ENCODE results near the gene PRIMPOL. TPM values are rescaled to one million over a fixed set of nuclear protein-coding genes. Genes with fewer than 3 reads are reported as not detected.
A peak's percentile ranks its signal among the peaks of the same experiment; 100 is the strongest.
"Not testable (repeated sequence)": the region's sequence is repeated elsewhere in the genome, so short reads cannot be mapped to it uniquely, and the experiment has no call there.

The PRIMPOL gene
- total RNA-seq (16.5 and 30.1 TPM in 2 replicates), polyA plus RNA-seq (18.5 and 24.7 TPM in 2 replicates)

- Histone ChIP-seq H3K27me3 (no peaks in the 10 kb centered on the region), H3K27ac (peak within 1 kb of the TSS; percentile 93), H3K4me3 (peak within 1 kb of the TSS; percentile 97), H3K36me3 (no peaks in the 10 kb centered on the region), H3K4me1 (ENCODE audit: low read depth) (peaks cover 21% of the 10 kb centered on the region), H3K9me3 (ENCODE audit: low read depth) (no peaks in the 10 kb centered on the region)
- peak; percentile 32 for TF ChIP-seq CTCF (IDR thresholded peaks at IDR 0.05; ENCODE audit: low read depth, low read length)
- DNase-seq (ENCODE audit: low read depth in 1 of 2, low spot score in 1 of 2) = peak; percentile 96 to 98
Observed at GRCh38 chr4:184649026-184649970, at the start of gene PRIMPOL, which contains the start of gene CASP3. TSS of gene PRIMPOL (plus strand) at chr4:184649738. CDS start at chr4:184657141, 7,403 bp downstream. TSS of gene CASP3 (minus strand) at chr4:184649447. CDS start at chr4:184638453, 10,994 bp downstream.

- DNase-seq (ENCODE audit: low read depth in 1 of 2, low spot score in 1 of 2); H3K9me3 ChIP-seq (ENCODE audit: low read depth); H3K36me3 ChIP-seq; H3K27ac ChIP-seq; H3K4me3 ChIP-seq; H3K27me3 ChIP-seq: not testable (repeated sequence)
- peaks cover 10% of the 10 kb centered on the region for H3K4me1 ChIP-seq (ENCODE audit: low read depth)
Observed at GRCh38 chr4:184600982-184601381, 48.6 kb upstream of the PRIMPOL start.

- not testable (repeated sequence) for H3K36me3 ChIP-seq; H3K27ac ChIP-seq; H3K9me3 ChIP-seq (ENCODE audit: low read depth); H3K4me3 ChIP-seq; H3K27me3 ChIP-seq; DNase-seq (ENCODE audit: low read depth in 1 of 2, low spot score in 1 of 2)
- H3K4me1 ChIP-seq (ENCODE audit: low read depth) = peaks cover 10% of the 10 kb centered on the region
Observed at GRCh38 chr4:184602857-184603256, 46.7 kb upstream of the PRIMPOL start.

- not testable (repeated sequence) for H3K4me1 ChIP-seq (ENCODE audit: low read depth); H3K27ac ChIP-seq; DNase-seq (ENCODE audit: low read depth in 1 of 2, low spot score in 1 of 2); H3K9me3 ChIP-seq (ENCODE audit: low read depth); H3K4me3 ChIP-seq; H3K36me3 ChIP-seq; H3K27me3 ChIP-seq
Observed at GRCh38 chr4:184607429-184607828, 42.1 kb upstream of the PRIMPOL start.

- Histone ChIP-seq H3K27me3 (no peaks in the 10 kb centered on the region), H3K36me3 (no peaks in the 10 kb centered on the region), H3K4me3 (no peak overlapping the region), H3K9me3 (ENCODE audit: low read depth) (no peaks in the 10 kb centered on the region), H3K27ac (no peak overlapping the region), H3K4me1 (ENCODE audit: low read depth) (no peaks in the 10 kb centered on the region)
- DNase-seq (ENCODE audit: low read depth in 1 of 2, low spot score in 1 of 2) = no peak
- no peak for TF ChIP-seq CTCF (IDR thresholded peaks at IDR 0.05; ENCODE audit: low read depth, low read length)
Observed at GRCh38 chr4:184612074-184612473, 37.5 kb upstream of the PRIMPOL start.

- H3K27ac ChIP-seq = no peak overlapping the region
- no peaks in the 10 kb centered on the region for H3K4me1 ChIP-seq (ENCODE audit: low read depth)
- DNase-seq (ENCODE audit: low read depth in 1 of 2, low spot score in 1 of 2) = no peak
- TF ChIP-seq CTCF (IDR thresholded peaks at IDR 0.05; ENCODE audit: low read depth, low read length) = no peak
- no peaks in the 10 kb centered on the region for H3K27me3 ChIP-seq
- H3K36me3 ChIP-seq = no peaks in the 10 kb centered on the region
- no peaks in the 10 kb centered on the region for H3K9me3 ChIP-seq (ENCODE audit: low read depth)
- no peak overlapping the region for H3K4me3 ChIP-seq
Observed at GRCh38 chr4:184613405-184613804, 36.1 kb upstream of the PRIMPOL start.

GRCh38 chr4:184614509-184614908, 35.0 kb upstream of the PRIMPOL start:
- no peak for TF ChIP-seq CTCF (IDR thresholded peaks at IDR 0.05; ENCODE audit: low read depth, low read length)
- H3K4me3 ChIP-seq = no peak overlapping the region
- no peak for DNase-seq (ENCODE audit: low read depth in 1 of 2, low spot score in 1 of 2)

GRCh38 chr4:184616168-184616567, 33.4 kb upstream of the PRIMPOL start:
- not testable (repeated sequence) for H3K27ac ChIP-seq; H3K4me3 ChIP-seq; H3K4me1 ChIP-seq (ENCODE audit: low read depth); DNase-seq (ENCODE audit: low read depth in 1 of 2, low spot score in 1 of 2); H3K9me3 ChIP-seq (ENCODE audit: low read depth); H3K36me3 ChIP-seq; H3K27me3 ChIP-seq

More at GRCh38 chr4:184614509-184614908, 35.0 kb upstream of the PRIMPOL start:
- no peaks in the 10 kb centered on the region for H3K4me1 ChIP-seq (ENCODE audit: low read depth)
- H3K27me3 ChIP-seq = no peaks in the 10 kb centered on the region
- no peak overlapping the region for H3K27ac ChIP-seq
- H3K36me3 ChIP-seq = no peaks in the 10 kb centered on the region
- no peaks in the 10 kb centered on the region for H3K9me3 ChIP-seq (ENCODE audit: low read depth)

All from cardiac muscle cell (in vitro differentiated cells and primary cell).